Ectodermal cell (in vitro differentiated cells): ENCODE results near the gene ADIG.

ENCODE experiments used
- H3K27ac ChIP-seq: 2 replicates; pipeline ENCODE4 v1.7.0; 2013; ENCODE audit warnings: mild to moderate bottlenecking, low read depth, low read length; ENCODE audit not compliant: insufficient read depth, poor library complexity, severe bottlenecking
- H3K27me3 ChIP-seq: 2 replicates; pipeline ENCODE4 v1.7.0; 2013; ENCODE audit warnings: mild to moderate bottlenecking, low read length; ENCODE audit not compliant: insufficient read depth, control insufficient read depth, poor library complexity, severe bottlenecking
- H3K36me3 ChIP-seq: one replicate; pipeline ENCODE4 v1.7.0; 2013; ENCODE audit warnings: low read length; ENCODE audit not compliant: control insufficient read depth, insufficient read depth
- H3K4me1 ChIP-seq: one replicate; pipeline ENCODE4 v1.7.0; 2013; ENCODE audit warnings: low read length; ENCODE audit not compliant: control insufficient read depth, insufficient read depth
- H3K4me3 ChIP-seq: 2 replicates; pipeline ENCODE4 v1.7.0; 2013; ENCODE audit warnings: low read depth, low read length, control low read depth; ENCODE audit not compliant: insufficient read depth
- H3K9me3 ChIP-seq: 2 replicates; pipeline ENCODE4 v1.7.0; 2013; ENCODE audit warnings: mild to moderate bottlenecking, low read length, moderate library complexity; ENCODE audit not compliant: control insufficient read depth
- WGBS, 2 experiments: methylation state at CpG; one replicate each; pipeline ENCODE4 v1.1.7; 2013; ENCODE audit warnings: missing lambda C conversion rate in 2 of 2; 5-methylcytosine and 5-hydroxymethylcytosine counted together

Gene ADIG

DNA sequence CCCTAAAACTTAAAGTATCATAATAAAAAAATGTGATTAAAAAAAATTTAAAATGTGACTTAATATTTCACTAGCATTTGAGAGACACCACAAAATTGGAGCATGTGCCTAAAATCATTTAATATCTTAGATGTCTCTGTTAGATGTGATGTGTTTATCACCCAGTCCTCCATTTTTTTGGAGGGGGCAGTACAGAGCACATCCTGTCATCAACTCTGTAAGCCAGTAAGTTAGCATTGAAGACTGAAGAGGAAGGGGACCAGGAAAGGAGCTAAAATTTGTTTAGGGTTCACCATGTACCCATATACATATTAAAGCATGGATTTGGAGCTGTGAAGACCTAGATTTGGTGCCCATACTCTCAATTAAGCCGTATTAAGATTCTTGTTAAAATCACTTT lies 30.7 kb upstream of the ADIG start:
- 100% methylated on average over 1 of the region's 1 CpG for WGBS, 2 experiments
- peaks cover 31% of the 10 kb centered on the region for H3K36me3 ChIP-seq
- no peaks in the 10 kb centered on the region for H3K9me3 ChIP-seq
- no peaks in the 10 kb centered on the region for H3K4me1 ChIP-seq
- no peak overlapping the region for H3K27ac ChIP-seq
- no peak overlapping the region for H3K4me3 ChIP-seq
- H3K27me3 ChIP-seq = no peaks in the 10 kb centered on the region

DNA sequence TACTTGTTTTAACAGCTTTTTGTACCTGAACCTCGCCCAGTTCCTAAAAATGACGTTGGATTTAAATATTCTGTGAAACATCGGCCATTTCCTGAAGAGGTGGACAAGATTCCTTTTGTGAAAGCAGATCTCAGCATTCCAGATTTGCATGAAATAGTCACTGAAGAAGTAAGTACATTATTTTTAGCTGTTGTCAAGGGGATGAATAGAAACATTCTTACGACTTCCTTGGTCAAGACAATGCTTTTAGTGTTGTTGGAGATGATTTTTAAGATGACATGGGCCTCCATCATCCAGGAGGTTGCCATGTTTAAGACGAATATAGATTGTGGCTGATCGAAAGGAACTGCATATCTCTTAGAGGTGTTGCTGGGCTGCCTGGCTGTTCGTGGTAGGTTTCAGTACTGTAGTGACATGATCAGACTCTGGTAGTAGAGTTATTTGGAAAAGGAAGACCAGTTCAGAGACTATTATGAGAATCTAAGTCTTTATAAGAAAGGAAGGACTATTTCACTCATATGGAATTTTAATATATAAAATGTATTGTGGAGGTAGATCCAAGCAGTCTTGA lies 29.9 kb upstream of the ADIG start:
- WGBS, 2 experiments = 94 to 96% methylated on average over 7 of the region's 7 CpGs
- Histone ChIP-seq H3K36me3 (peaks cover 26% of the 10 kb centered on the region), H3K27ac (no peak overlapping the region), H3K4me1 (no peaks in the 10 kb centered on the region), H3K27me3 (no peaks in the 10 kb centered on the region), H3K4me3 (no peak overlapping the region), H3K9me3 (no peaks in the 10 kb centered on the region)

DNA sequence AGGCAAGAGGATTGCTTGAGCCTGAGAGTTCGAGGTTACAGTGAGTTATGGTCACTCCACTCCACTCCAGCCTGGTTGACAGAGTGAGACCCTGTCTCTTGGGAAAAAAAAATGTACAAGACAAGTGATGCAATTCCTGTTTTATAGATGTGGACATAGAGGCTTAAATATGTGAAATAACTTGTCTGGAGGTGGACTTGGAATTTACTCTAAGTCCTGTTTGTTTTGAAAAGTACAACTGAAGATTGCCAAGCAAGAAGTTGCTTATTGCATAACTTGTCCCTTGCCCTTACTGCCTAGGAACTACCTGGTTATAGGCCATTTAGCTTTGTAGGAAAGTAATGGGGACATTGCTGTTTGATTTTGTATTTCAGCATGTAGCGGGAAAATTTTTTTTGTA lies 26.0 kb upstream of the ADIG start:
- 91 to 97% methylated on average over 2 of the region's 2 CpGs for WGBS, 2 experiments
- H3K4me1 ChIP-seq = no peaks in the 10 kb centered on the region
- H3K27ac ChIP-seq = no peak overlapping the region
- no peak overlapping the region for H3K4me3 ChIP-seq
- H3K9me3 ChIP-seq = no peaks in the 10 kb centered on the region
- peaks cover 20% of the 10 kb centered on the region for H3K36me3 ChIP-seq
- no peaks in the 10 kb centered on the region for H3K27me3 ChIP-seq

DNA sequence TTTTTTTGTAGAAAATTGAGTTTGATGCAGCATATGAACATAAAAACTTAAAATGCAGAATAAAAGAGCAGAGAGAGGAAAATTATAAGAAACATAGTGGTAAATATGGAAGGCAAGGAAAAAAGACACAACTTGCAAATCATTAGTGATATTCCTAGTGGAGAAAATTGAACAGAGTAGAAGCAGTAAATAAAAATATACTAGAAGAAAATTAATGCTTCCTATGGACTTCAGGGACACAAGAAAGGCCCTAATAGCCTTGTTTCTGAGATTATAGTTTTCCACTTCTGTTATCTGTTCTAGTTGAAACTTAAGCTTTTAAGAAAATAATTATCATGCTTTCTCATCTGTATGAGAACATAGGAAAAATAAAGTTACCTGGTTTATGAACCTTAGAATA lies 25.6 kb upstream of the ADIG start:
- H3K27ac ChIP-seq = no peak overlapping the region
- peaks cover 20% of the 10 kb centered on the region for H3K36me3 ChIP-seq
- no peaks in the 10 kb centered on the region for H3K27me3 ChIP-seq
- no peaks in the 10 kb centered on the region for H3K4me1 ChIP-seq
- H3K4me3 ChIP-seq = no peak overlapping the region
- H3K9me3 ChIP-seq = no peaks in the 10 kb centered on the region

DNA sequence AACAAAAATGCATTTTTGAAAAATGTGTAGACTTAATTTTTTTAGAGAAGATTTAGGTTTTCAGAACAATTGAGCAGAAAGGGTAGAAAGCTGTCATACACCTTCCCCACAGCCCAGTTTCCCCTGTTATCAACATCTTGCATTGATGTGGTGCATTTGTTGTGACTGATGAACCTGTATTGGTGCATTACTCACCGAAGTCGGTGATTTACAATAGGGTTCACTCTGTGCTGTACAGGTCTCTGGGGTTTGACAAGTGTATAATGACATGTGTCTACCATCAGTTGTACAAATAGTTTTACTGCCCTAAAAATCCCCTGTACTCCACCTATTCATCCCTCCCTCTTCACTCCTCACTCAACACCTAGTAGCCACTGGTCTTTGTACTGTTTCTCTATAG lies 23.8 kb upstream of the ADIG start:
- H3K9me3 ChIP-seq = no peaks in the 10 kb centered on the region
- H3K27me3 ChIP-seq = no peaks in the 10 kb centered on the region
- peaks cover 11% of the 10 kb centered on the region for H3K36me3 ChIP-seq
- WGBS, 2 experiments = 95 to 100% methylated on average over 2 of the region's 2 CpGs
- H3K27ac ChIP-seq = no peak overlapping the region
- H3K4me1 ChIP-seq = no peaks in the 10 kb centered on the region
- no peak overlapping the region for H3K4me3 ChIP-seq

DNA sequence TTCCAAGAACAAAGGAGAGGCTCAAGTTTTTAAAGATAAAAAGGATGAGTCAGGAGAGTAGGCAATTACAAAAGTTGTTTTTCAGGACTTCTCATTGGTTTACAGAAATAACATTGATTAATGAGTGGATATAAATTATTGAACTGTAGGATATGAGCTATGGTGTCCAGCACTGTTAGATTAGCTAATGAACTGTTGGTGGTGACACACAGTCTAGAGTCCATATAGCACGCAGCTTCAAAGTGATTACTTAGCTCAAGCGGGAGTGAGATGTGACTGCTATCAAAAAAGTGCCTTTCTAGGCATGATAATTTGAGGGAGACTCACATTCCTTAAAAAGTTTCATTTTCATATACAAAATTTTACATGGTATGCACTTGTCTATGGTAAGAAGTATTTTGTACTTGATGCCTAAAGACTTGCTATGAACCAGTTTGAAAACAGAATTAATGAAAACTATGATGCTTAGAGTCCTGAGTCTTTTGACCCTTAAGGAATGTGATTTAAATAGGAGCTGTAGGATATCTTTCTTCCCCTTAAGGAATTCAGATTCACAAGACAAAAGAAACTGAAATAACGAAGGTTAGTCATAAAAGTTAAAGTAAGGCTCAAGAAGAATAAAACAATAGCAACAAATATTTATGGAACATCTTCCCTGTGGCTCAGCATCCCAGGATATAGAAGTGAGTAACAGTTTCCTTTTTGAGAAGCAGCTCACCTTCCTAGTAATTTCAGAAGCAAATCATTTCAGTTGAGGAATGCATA lies 22.2 kb upstream of the ADIG start:
- Histone ChIP-seq H3K27me3 (no peaks in the 10 kb centered on the region), H3K27ac (no peak overlapping the region), H3K4me1 (no peaks in the 10 kb centered on the region), H3K9me3 (no peaks in the 10 kb centered on the region), H3K36me3 (peaks cover 9% of the 10 kb centered on the region), H3K4me3 (no peak overlapping the region)
- 95 to 98% methylated on average over 2 of the region's 3 CpGs for WGBS, 2 experiments

DNA sequence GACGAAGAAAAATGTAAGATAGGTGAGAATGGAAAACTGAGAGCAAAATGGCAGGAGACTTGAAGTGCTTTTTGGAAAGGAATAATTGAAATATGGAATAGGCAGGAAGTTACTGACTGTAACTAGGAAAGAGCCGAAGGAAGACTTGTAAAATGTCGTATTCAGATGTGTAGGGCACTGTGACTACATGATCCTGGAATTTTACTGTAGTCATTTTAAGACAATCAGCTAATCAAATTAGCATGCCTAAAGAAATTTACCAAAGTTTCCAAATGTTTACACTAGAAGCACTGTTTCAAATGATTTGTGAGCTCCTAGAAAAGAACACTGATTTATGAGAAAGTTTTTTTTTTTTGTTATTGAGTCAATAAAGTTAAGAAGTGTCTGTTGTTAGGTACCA lies 21.2 kb upstream of the ADIG start:
- no peaks in the 10 kb centered on the region for H3K27me3 ChIP-seq
- H3K4me1 ChIP-seq = no peaks in the 10 kb centered on the region
- H3K36me3 ChIP-seq = peaks cover 3% of the 10 kb centered on the region
- H3K9me3 ChIP-seq = no peaks in the 10 kb centered on the region
- 97 to 98% methylated on average over 3 of the region's 3 CpGs for WGBS, 2 experiments
- H3K27ac ChIP-seq = no peak overlapping the region
- H3K4me3 ChIP-seq = no peak overlapping the region

DNA sequence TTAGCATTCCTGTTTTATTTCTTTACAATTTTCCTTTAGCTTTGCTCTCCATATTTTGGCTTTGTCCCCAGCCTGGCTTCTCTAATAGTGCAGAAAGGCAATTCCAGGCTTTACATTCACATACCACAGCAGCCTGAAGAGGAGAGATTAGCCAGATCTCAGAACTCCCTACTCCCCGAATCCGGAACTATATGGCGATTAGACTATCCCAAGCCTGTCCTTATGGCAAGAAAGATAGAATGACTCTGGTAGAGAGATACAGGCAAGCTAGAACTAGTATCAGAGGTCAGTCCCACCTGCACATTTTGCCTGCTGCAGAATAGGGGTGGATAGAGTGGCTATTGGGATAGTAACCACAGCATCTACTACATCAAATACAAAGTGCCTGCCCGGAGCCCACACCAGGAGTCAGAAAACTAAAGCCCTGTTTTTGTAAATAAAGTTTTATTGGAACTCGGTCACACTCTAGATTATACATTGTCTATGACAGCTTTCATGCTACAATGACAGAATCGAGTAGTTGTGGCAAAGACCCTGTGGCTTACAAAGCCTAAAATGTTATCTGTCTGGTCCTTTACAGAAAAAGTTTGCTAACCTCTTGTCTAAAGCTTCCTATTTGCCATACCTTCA lies 17.1 kb upstream of the ADIG start:
- Histone ChIP-seq H3K4me3 (no peak overlapping the region), H3K36me3 (no peaks in the 10 kb centered on the region), H3K4me1 (no peaks in the 10 kb centered on the region), H3K9me3 (no peaks in the 10 kb centered on the region), H3K27ac (no peak overlapping the region), H3K27me3 (no peaks in the 10 kb centered on the region)
- WGBS, 2 experiments = 94 to 97% methylated on average over 6 of the region's 6 CpGs

DNA sequence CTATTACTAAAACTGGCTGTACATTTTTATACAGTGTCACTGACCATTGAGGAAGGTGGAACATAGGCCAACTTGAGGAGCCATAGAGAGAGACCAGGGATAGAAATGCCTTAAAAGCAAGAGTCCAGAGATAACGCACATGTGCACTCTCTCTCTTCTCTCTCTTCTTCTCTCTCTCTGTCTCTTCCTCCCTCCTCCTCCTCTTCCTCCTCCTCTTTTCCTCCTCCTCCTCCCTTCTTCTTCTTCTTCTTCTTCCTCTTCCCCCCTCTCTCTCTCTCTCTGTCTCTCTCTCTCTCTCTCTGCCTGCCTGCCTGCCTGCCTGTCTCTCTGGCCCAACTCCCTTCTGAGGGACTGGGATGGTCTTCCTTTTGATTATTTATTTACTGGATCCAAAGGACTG lies 16.3 kb upstream of the ADIG start:
- no peaks in the 10 kb centered on the region for H3K36me3 ChIP-seq
- H3K9me3 ChIP-seq = no peaks in the 10 kb centered on the region
- WGBS, 2 experiments = 93 to 97% methylated on average over 1 of the region's 1 CpG

DNA sequence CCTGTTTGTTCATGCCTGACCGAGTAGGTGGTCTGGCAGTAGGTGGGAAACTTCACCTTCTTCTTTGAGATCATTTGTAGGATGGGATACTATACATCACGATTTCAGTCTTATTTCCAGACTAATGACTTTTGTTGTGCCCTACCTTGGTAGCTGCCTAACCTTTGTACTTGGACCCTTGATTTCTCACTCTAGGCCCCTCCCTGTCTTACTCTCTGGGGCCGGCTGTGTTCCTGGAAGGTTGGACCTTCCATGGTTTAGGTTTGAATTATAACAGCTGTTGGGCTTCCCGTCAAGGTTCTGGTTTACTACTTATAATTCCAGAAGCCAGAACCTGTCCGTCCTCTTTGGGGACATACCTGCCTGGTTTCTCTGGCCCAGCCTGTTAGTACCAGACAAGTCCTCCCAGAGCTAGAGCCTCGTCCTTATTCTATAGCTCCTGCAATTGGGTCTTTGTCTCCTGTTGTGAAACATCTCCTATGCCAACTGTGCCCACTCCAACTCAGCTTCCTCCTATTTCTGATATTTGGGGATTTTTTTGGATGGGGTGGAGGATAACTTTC lies 14.9 kb upstream of the ADIG start:
- no peaks in the 10 kb centered on the region for H3K4me1 ChIP-seq
- no peaks in the 10 kb centered on the region for H3K27me3 ChIP-seq
- WGBS, 2 experiments = 94 to 97% methylated on average over 6 of the region's 6 CpGs
- H3K4me3 ChIP-seq = no peak overlapping the region
- no peaks in the 10 kb centered on the region for H3K36me3 ChIP-seq
- no peaks in the 10 kb centered on the region for H3K9me3 ChIP-seq
- no peak overlapping the region for H3K27ac ChIP-seq

More for the DNA sequence above, 16.3 kb upstream of the ADIG start:
- H3K4me3 ChIP-seq = no peak overlapping the region
- no peaks in the 10 kb centered on the region for H3K4me1 ChIP-seq
- no peaks in the 10 kb centered on the region for H3K27me3 ChIP-seq
- no peak overlapping the region for H3K27ac ChIP-seq
